Keratinocyte (primary cell): ENCODE data around the gene HS6ST3. TPM values are rescaled to one million over a fixed set of nuclear protein-coding genes. Genes with fewer than 3 reads are reported as not detected.

Experiments used
- DNase-seq: peaks from one replicate; pipeline ENCODE4 v3.0.0-alpha.2; 2011; ENCODE audit warnings: low read depth, missing footprints, low spot score
- FAIRE-seq: peaks from 2 replicates; lab custom pipeline; 2011; peaks lifted over from hg19 to GRCh38; lab: Jason Lieb, UNC
- H2AFZ ChIP-seq: 2 replicates; pipeline ENCODE4 v1.6.0; 2012; ENCODE audit warnings: low read length, control low read depth, inconsistent platforms; ENCODE audit not compliant: control insufficient read depth
- H3K27ac ChIP-seq: 2 replicates; pipeline ENCODE4 v1.5.1; 2011; ENCODE audit warnings: low read length; ENCODE audit not compliant: control insufficient read depth, insufficient read depth
- H3K27me3 ChIP-seq: 3 replicates; pipeline ENCODE4 v1.6.0; 2011; ENCODE audit warnings: low read length; ENCODE audit not compliant: control insufficient read depth, insufficient read depth; ENCODE audit errors: extremely low read depth
- H3K36me3 ChIP-seq, 2 experiments: 2 replicates in 1 of 2; 3 replicates in 1 of 2; pipeline ENCODE4 v1.5.1; 2011; ENCODE audit warnings: low read length in 2 of 2, mild to moderate bottlenecking in 1 of 2; ENCODE audit not compliant: control insufficient read depth in 2 of 2, insufficient read depth in 2 of 2; ENCODE audit errors: extremely low read depth in 1 of 2
- H3K4me1 ChIP-seq: 3 replicates; pipeline ENCODE4 v1.5.1; 2011; ENCODE audit warnings: low read length; ENCODE audit not compliant: control insufficient read depth, insufficient read depth; ENCODE audit errors: extremely low read depth
- H3K4me2 ChIP-seq: 3 replicates; pipeline ENCODE4 v1.6.0; 2011; ENCODE audit warnings: low read depth, low read length; ENCODE audit not compliant: control insufficient read depth, insufficient read depth; ENCODE audit errors: extremely low read depth
- H3K4me3 ChIP-seq, 3 experiments: fragments of 200-600 bp in 1 of 3; sonication (generic) in 1 of 3; 2 replicates in 2 of 3; 3 replicates in 1 of 3; pipeline ENCODE4 v1.5.1; 2011 to 2016; ENCODE audit warnings: low read length in 3 of 3, mild to moderate bottlenecking in 3 of 3, control low read depth in 2 of 3, inconsistent platforms in 1 of 3, low read depth in 1 of 3, mixed read lengths in 1 of 3, mixed run types in 1 of 3, moderate library complexity in 1 of 3; ENCODE audit not compliant: control insufficient read depth in 2 of 3, insufficient read depth in 2 of 3; ENCODE audit errors: extremely low read depth in 1 of 3
- H3K79me2 ChIP-seq: 2 replicates; pipeline ENCODE4 v1.6.0; 2012; ENCODE audit warnings: low read length; ENCODE audit not compliant: control insufficient read depth, insufficient read depth
- H3K9ac ChIP-seq: 3 replicates; pipeline ENCODE4 v1.6.0; 2011; ENCODE audit warnings: low read length; ENCODE audit not compliant: control insufficient read depth, insufficient read depth; ENCODE audit errors: extremely low read depth
- H3K9me1 ChIP-seq: 3 replicates; pipeline ENCODE4 v1.6.0; 2011; ENCODE audit warnings: low read length; ENCODE audit not compliant: control insufficient read depth, insufficient read depth; ENCODE audit errors: extremely low read depth
- H3K9me3 ChIP-seq: 2 replicates; pipeline ENCODE4 v1.5.1; 2012; ENCODE audit warnings: low read depth, low read length; ENCODE audit not compliant: control insufficient read depth
- H4K20me1 ChIP-seq: 3 replicates; pipeline ENCODE4 v1.6.0; 2011; ENCODE audit warnings: low read length; ENCODE audit not compliant: control insufficient read depth, insufficient read depth; ENCODE audit errors: extremely low read depth
- EZH2 ChIP-seq: IDR thresholded peaks from one replicate; pipeline ENCODE4 v1.6.1; 2012; ENCODE audit warnings: inconsistent platforms, mild to moderate bottlenecking, low read length, moderate library complexity
- dilution Hi-C: fragments of 300-500 bp; cut with MboI; formaldehyde crosslinking; loops from one replicate; pipeline ENCODE4 v1.7.0; 2020; ENCODE audit warnings: low sequenced_read_pairs; ENCODE audit not compliant: extremely low pct_ligation_motif_present
- polyA plus RNA-seq, 5 experiments: library from polyadenylated mRNA; depleted of rRNA in 3 of 5; stranded (reverse) in 3 of 5; stranded (forward) in 1 of 5; unstranded in 1 of 5; fragments of >200 nt; gene quantifications; 1 replicate in 1 of 5; 2 replicates in 3 of 5; 3 replicates in 1 of 5; pipeline versions ENCODE4 v1.2.1 to v1.2.3, GENCODE V29; 2011 to 2012; ENCODE audit warnings: missing spikeins in 2 of 5, low read depth in 1 of 5, low replicate concordance in 1 of 5
- TF ChIP-seq, protein P1 (sequence below), 3 experiments: IDR thresholded peaks in 1 of 3; conservative IDR thresholded peaks in 1 of 3; optimal IDR thresholded peaks in 1 of 3; 2 replicates in 2 of 3; 3 replicates in 1 of 3; pipeline versions ENCODE3 to v1.5.1; 2011; ENCODE audit warnings: low read length in 3 of 3, mild to moderate bottlenecking in 3 of 3, moderate library complexity in 2 of 3, control low read depth in 1 of 3, inconsistent platforms in 1 of 3; ENCODE audit not compliant: insufficient read depth in 2 of 3; ENCODE audit errors: extremely low read depth in 1 of 3

HS6ST3 gene
- polyA plus RNA-seq, 1 donor (not counting 4 experiments of a cell fraction or from before 2014, with no cell fraction given), result 0.03 TPM

DNA sequence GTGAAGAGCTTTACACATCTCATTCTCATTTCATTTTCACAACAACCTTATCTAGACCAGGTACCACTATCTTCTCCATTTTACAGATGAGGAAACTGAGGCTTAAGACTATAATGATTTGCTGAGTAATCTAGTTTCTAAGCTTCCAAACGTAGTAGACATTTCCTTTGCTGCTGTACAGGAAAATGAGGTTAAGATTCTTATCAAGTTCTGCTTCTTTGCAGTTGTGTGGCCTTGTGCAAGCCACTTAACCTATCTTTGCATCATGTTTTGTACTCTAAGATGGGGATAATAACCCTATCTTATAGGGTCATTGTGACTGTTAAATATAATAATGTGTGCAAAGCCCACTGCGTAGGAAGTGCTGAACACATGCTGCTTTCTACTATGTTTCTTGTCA, 307.9 kb downstream of the HS6ST3 start:
- dilution Hi-C loops, result no loop called here
- FAIRE-seq, result no peak
- H3K27ac ChIP-seq, result no peak overlapping the region

DNA sequence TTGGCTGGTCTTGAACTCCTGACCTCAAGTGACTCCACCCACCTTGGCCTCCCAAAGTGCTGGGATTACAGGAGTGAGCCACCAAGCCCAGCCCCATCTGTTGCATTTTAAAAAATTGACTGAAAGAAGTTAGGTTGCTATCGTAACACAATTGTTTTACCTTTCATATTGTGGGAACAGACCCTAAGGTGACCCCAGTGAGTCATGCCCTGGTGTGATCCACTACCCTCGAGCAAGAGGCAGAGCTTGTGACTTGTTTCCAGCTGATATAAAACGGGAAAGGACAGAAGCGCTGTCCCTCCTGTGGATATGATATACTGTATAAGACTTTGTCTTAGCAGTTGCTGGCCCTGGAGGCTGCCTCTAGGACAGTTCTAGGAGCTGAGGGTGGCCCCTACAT, 308.6 kb downstream of the HS6ST3 start:
- dilution Hi-C loops, result no loop called here
- DNase-seq, result no peak

More for the DNA sequence above, 307.9 kb downstream of the HS6ST3 start:
- Histone ChIP-seq H3K79me2 (no peaks in the 10 kb centered on the region), H3K9me3 (no peaks in the 10 kb centered on the region), H3K4me1 (no peaks in the 10 kb centered on the region), H3K9ac (no peak overlapping the region), H2AFZ (no peak overlapping the region), H4K20me1 (no peaks in the 10 kb centered on the region), H3K4me3 (no peak overlapping the region), H3K36me3 (no peaks in the 10 kb centered on the region), H3K27me3 (no peaks in the 10 kb centered on the region), H3K4me2 (no peak overlapping the region), H3K9me1 (no peaks in the 10 kb centered on the region)
- TF ChIP-seq, protein P1, sequence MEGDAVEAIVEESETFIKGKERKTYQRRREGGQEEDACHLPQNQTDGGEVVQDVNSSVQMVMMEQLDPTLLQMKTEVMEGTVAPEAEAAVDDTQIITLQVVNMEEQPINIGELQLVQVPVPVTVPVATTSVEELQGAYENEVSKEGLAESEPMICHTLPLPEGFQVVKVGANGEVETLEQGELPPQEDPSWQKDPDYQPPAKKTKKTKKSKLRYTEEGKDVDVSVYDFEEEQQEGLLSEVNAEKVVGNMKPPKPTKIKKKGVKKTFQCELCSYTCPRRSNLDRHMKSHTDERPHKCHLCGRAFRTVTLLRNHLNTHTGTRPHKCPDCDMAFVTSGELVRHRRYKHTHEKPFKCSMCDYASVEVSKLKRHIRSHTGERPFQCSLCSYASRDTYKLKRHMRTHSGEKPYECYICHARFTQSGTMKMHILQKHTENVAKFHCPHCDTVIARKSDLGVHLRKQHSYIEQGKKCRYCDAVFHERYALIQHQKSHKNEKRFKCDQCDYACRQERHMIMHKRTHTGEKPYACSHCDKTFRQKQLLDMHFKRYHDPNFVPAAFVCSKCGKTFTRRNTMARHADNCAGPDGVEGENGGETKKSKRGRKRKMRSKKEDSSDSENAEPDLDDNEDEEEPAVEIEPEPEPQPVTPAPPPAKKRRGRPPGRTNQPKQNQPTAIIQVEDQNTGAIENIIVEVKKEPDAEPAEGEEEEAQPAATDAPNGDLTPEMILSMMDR (optimal IDR thresholded peaks at IDR 0.05 in 1 of 3, IDR thresholded peaks at IDR 0.05 in 1 of 3, conservative IDR thresholded peaks at IDR 0.05 in 1 of 3; ENCODE audit: extremely low read depth in 1 of 3, insufficient read depth in 2 of 3, low read length in 3 of 3), result no peak
- TF ChIP-seq EZH2, result no peak
- DNase-seq, result no peak

More for the DNA sequence above, 308.6 kb downstream of the HS6ST3 start:
- Histone ChIP-seq H3K9ac (no peak overlapping the region), H3K4me2 (no peak overlapping the region), H3K27me3 (no peaks in the 10 kb centered on the region), H3K79me2 (no peaks in the 10 kb centered on the region), H3K36me3 (no peaks in the 10 kb centered on the region), H2AFZ (no peak overlapping the region), H4K20me1 (no peaks in the 10 kb centered on the region), H3K4me3 (no peak overlapping the region), H3K4me1 (no peaks in the 10 kb centered on the region), H3K9me3 (no peaks in the 10 kb centered on the region), H3K9me1 (no peaks in the 10 kb centered on the region), H3K27ac (no peak overlapping the region)
- no peak for TF ChIP-seq EZH2
- TF ChIP-seq, protein P1 (optimal IDR thresholded peaks at IDR 0.05 in 1 of 3, IDR thresholded peaks at IDR 0.05 in 1 of 3, conservative IDR thresholded peaks at IDR 0.05 in 1 of 3; ENCODE audit: extremely low read depth in 1 of 3, insufficient read depth in 2 of 3, low read length in 3 of 3), result no peak
- no peak for FAIRE-seq
